Measurements from ENCODE around the gene CCL1.

DNA sequence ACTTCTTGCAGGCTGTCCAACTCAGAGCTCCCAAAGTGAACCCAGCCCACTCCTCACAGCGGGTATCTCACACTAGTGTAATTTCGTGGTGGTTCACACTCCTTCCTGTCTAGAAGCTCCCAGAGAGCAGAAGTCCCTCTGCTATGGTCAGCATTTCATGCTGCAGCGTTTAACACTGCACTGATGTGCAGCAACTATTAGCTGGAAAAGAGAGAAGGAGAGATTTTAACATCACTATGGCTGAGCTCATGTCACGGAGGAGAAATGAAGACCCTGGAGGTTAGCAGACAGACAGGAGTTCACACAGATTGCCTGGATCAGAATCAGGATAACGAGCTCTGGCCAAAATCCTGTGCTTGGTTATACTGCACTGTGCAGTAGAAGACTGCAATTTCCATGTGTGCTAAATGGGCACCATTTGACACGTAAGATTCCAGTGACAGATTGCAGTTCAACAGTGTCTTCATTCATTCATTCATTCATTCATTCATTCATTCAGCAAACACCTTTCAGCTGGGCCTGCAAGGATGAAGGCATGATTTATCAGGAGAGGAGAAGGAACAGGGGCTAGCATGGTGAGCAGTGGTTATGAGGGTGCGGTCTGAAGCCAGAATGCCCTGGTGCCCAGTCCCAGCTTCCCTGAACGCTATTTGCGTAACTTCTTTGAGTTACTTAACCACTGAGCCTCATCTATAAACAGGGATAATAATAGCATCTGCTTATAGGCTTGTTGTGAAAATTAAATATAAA is 5.3 kb upstream of the CCL1 start:
- TF ChIP-seq, protein P1, sequence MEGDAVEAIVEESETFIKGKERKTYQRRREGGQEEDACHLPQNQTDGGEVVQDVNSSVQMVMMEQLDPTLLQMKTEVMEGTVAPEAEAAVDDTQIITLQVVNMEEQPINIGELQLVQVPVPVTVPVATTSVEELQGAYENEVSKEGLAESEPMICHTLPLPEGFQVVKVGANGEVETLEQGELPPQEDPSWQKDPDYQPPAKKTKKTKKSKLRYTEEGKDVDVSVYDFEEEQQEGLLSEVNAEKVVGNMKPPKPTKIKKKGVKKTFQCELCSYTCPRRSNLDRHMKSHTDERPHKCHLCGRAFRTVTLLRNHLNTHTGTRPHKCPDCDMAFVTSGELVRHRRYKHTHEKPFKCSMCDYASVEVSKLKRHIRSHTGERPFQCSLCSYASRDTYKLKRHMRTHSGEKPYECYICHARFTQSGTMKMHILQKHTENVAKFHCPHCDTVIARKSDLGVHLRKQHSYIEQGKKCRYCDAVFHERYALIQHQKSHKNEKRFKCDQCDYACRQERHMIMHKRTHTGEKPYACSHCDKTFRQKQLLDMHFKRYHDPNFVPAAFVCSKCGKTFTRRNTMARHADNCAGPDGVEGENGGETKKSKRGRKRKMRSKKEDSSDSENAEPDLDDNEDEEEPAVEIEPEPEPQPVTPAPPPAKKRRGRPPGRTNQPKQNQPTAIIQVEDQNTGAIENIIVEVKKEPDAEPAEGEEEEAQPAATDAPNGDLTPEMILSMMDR (IDR thresholded peaks at IDR 0.05) = no peak
- TF ChIP-seq ETV6 (CRISPR knock-in tag; IDR thresholded peaks at IDR 0.05) (no peak), JUN (CRISPR knock-in tag; IDR thresholded peaks at IDR 0.05) (no peak), NR1H2 (CRISPR knock-in tag; IDR thresholded peaks at IDR 0.05) (no peak), ZNF121 (CRISPR knock-in tag; IDR thresholded peaks at IDR 0.05) (no peak), IRF2 (CRISPR knock-in tag; IDR thresholded peaks at IDR 0.05; ENCODE audit: borderline replicate concordance, low read depth) (no peak)
- TF ChIP-seq, protein P2, sequence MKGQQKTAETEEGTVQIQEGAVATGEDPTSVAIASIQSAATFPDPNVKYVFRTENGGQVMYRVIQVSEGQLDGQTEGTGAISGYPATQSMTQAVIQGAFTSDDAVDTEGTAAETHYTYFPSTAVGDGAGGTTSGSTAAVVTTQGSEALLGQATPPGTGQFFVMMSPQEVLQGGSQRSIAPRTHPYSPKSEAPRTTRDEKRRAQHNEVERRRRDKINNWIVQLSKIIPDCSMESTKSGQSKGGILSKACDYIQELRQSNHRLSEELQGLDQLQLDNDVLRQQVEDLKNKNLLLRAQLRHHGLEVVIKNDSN (CRISPR knock-in tag; IDR thresholded peaks at IDR 0.05) = no peak
- TF ChIP-seq, protein P3, sequence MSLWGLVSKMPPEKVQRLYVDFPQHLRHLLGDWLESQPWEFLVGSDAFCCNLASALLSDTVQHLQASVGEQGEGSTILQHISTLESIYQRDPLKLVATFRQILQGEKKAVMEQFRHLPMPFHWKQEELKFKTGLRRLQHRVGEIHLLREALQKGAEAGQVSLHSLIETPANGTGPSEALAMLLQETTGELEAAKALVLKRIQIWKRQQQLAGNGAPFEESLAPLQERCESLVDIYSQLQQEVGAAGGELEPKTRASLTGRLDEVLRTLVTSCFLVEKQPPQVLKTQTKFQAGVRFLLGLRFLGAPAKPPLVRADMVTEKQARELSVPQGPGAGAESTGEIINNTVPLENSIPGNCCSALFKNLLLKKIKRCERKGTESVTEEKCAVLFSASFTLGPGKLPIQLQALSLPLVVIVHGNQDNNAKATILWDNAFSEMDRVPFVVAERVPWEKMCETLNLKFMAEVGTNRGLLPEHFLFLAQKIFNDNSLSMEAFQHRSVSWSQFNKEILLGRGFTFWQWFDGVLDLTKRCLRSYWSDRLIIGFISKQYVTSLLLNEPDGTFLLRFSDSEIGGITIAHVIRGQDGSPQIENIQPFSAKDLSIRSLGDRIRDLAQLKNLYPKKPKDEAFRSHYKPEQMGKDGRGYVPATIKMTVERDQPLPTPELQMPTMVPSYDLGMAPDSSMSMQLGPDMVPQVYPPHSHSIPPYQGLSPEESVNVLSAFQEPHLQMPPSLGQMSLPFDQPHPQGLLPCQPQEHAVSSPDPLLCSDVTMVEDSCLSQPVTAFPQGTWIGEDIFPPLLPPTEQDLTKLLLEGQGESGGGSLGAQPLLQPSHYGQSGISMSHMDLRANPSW (CRISPR knock-in tag; conservative IDR thresholded peaks at IDR 0.05; ENCODE audit: low read depth) = no peak
- TF ChIP-seq, protein P4, sequence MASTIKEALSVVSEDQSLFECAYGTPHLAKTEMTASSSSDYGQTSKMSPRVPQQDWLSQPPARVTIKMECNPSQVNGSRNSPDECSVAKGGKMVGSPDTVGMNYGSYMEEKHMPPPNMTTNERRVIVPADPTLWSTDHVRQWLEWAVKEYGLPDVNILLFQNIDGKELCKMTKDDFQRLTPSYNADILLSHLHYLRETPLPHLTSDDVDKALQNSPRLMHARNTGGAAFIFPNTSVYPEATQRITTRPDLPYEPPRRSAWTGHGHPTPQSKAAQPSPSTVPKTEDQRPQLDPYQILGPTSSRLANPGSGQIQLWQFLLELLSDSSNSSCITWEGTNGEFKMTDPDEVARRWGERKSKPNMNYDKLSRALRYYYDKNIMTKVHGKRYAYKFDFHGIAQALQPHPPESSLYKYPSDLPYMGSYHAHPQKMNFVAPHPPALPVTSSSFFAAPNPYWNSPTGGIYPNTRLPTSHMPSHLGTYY (CRISPR knock-in tag; IDR thresholded peaks at IDR 0.05) = no peak
- TF ChIP-seq, protein P5, sequence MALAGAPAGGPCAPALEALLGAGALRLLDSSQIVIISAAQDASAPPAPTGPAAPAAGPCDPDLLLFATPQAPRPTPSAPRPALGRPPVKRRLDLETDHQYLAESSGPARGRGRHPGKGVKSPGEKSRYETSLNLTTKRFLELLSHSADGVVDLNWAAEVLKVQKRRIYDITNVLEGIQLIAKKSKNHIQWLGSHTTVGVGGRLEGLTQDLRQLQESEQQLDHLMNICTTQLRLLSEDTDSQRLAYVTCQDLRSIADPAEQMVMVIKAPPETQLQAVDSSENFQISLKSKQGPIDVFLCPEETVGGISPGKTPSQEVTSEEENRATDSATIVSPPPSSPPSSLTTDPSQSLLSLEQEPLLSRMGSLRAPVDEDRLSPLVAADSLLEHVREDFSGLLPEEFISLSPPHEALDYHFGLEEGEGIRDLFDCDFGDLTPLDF (CRISPR knock-in tag; IDR thresholded peaks at IDR 0.05) = no peak
- TF ChIP-seq, protein P6, sequence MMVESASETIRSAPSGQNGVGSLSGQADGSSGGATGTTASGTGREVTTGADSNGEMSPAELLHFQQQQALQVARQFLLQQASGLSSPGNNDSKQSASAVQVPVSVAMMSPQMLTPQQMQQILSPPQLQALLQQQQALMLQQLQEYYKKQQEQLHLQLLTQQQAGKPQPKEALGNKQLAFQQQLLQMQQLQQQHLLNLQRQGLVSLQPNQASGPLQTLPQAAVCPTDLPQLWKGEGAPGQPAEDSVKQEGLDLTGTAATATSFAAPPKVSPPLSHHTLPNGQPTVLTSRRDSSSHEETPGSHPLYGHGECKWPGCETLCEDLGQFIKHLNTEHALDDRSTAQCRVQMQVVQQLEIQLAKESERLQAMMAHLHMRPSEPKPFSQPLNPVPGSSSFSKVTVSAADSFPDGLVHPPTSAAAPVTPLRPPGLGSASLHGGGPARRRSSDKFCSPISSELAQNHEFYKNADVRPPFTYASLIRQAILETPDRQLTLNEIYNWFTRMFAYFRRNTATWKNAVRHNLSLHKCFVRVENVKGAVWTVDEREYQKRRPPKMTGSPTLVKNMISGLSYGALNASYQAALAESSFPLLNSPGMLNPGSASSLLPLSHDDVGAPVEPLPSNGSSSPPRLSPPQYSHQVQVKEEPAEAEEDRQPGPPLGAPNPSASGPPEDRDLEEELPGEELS (CRISPR knock-in tag; IDR thresholded peaks at IDR 0.05) = no peak

Data from WTC11 (cell line).